K562 (cell line): ENCODE results near the gene CBLL1. TPM values are rescaled to one million over a fixed set of nuclear protein-coding genes. Genes with fewer than 3 reads are reported as not detected.

ENCODE experiments used
- FOXK1 ChIP-seq: sonication (generic); formaldehyde crosslinking; IDR thresholded peaks from 2 replicates; pipeline ENCODE4 v1.8.0; 2022; ENCODE audit warnings: missing genetic modification reagents, mild to moderate bottlenecking, borderline replicate concordance
- HNRNPK ChIP-seq: fragments of 200-400 bp; formaldehyde crosslinking; IDR thresholded peaks from one replicate; pipeline ENCODE4 v1.6.1; 2018; ENCODE audit warnings: mild to moderate bottlenecking, low read depth, low read length; ENCODE audit not compliant: poor library complexity, severe bottlenecking
- POLR3A ChIP-seq: IDR thresholded peaks from 2 replicates; pipeline ENCODE4 v1.6.1; 2011; ENCODE audit warnings: borderline replicate concordance, mild to moderate bottlenecking, moderate library complexity; ENCODE audit not compliant: insufficient read length, insufficient read depth; ENCODE audit errors: extremely low read depth
- ZC3H4 ChIP-seq: sonication (generic); formaldehyde crosslinking; IDR thresholded peaks from 2 replicates; pipeline ENCODE4 v1.9.0; 2021; ENCODE audit warnings: missing genetic modification reagents, borderline replicate concordance
- ZNF263 ChIP-seq: sonication (generic); formaldehyde crosslinking; IDR thresholded peaks from 2 replicates; pipeline ENCODE4 v1.8.0; 2022; ENCODE audit warnings: mild to moderate bottlenecking, missing genetic modification reagents, borderline replicate concordance
- ZNF3 ChIP-seq: fragments of 250-450 bp; sonication (Bioruptor Pico); IDR thresholded peaks from 2 replicates; pipeline ENCODE4 v1.5.0; 2021; ENCODE audit warnings: mild to moderate bottlenecking, moderate library complexity
- ZNF696 ChIP-seq: fragments of 250-450 bp; sonication (Bioruptor Pico); conservative IDR thresholded peaks from 2 replicates; pipeline ENCODE4 v1.4.0; 2020; ENCODE audit warnings: mild to moderate bottlenecking, moderate library complexity
- ZNF717 ChIP-seq: fragments of 250-450 bp; sonication (Bioruptor Pico); IDR thresholded peaks from 2 replicates; pipeline ENCODE4 v1.5.0; 2021
- ZNF830 ChIP-seq: fragments of 250-450 bp; sonication (Bioruptor Pico); IDR thresholded peaks from 2 replicates; pipeline ENCODE4 v1.5.0; 2021; ENCODE audit warnings: mild to moderate bottlenecking
- polyA plus RNA-seq, 8 experiments: library from polyadenylated mRNA; depleted of rRNA in 4 of 8; stranded (reverse) in 5 of 8; unstranded in 3 of 8; fragments of >200 nt; fragmentation: Nextera tagmentation in 2 of 8; fragmentation: Illumina TruSeq in 1 of 8; extraction: Ambion mirVana in 2 of 8; extraction: Trizol in 1 of 8; gene quantifications; 2 replicates each; pipeline versions ENCODE4 v1.2.1 to v1.2.3, GENCODE V29; 2011 to 2014; ENCODE audit warnings: inconsistent platforms in 1 of 8, missing spikeins in 1 of 8
- total RNA-seq, 7 experiments: library from RNA; depleted of rRNA in 6 of 7; stranded (reverse); fragments of >200 nt in 6 of 7; fragmentation: Illumina TruSeq in 2 of 7; extraction: Trizol in 2 of 7; gene quantifications; 2 replicates each; pipeline versions ENCODE4 v1.2.1 to v1.2.3, GENCODE V29; 2011 to 2021; ENCODE audit warnings: low replicate concordance in 1 of 7
- TF ChIP-seq, protein P1 (sequence below): fragments of 450-650 bp; IDR thresholded peaks from 2 replicates; pipeline ENCODE4 v1.7.1; 2018; ENCODE audit warnings: mild to moderate bottlenecking, low read depth; ENCODE audit not compliant: partially characterized antibody
- TF ChIP-seq, protein P2 (sequence below): sonication (generic); formaldehyde crosslinking; IDR thresholded peaks from 2 replicates; pipeline ENCODE4 v1.9.0; 2022; ENCODE audit warnings: mild to moderate bottlenecking, missing genetic modification reagents
- TF ChIP-seq, protein P3 (sequence below): sonication (generic); formaldehyde crosslinking; IDR thresholded peaks from 2 replicates; pipeline ENCODE4 v1.8.0; 2023; ENCODE audit warnings: missing genetic modification reagents, mild to moderate bottlenecking, borderline replicate concordance
- TF ChIP-seq, protein P4 (sequence below): fragments of 150-350 bp; conservative IDR thresholded peaks from 2 replicates; pipeline ENCODE4 v1.6.1; 2014; ENCODE audit warnings: low read length

CBLL1 gene
- total and polyA plus RNA-seq, 9 of the 15 experiments (the other 6 are each of a cell fraction or from before 2014, with no cell fraction given) = 14.7 to 67.9 (median 35.4) TPM

DNA sequence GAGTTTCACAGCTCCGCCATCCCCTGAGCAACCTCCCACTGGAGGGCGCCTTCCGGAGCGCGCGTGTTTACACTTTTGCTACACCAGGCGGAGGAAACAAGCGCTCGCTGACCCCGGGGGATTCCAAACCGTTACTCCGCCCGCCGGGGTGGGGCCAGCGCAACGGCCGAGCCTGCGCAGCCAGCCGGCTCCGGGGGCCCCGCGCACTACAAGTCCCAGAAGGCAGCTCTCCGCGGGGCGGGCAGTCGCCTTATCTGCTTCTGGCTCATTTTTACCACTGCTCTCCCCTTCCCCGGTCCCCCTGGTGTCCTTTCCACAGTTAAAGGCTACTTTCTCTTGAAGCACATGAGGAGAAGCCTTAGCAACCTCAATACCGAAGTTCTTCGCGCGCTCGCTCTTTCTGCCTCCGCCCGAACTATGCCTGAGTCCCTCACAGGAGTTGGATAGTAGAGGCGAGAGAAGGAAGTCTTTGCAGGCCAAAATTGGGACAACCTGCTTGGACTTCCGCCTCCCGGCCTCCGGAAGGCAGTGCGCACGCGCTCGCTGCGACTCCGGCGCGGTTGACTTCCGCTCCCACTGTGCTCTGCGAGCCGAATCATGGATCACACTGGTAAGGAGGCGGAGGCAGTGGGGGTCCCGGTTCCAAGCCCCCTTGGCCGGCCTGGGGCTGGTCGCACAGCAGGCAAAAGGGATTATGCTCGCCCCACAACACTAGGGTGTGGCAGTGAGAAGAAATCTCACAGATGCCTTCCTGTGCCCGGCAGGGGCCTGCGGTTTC lies at the start of gene CBLL1 (continued):
- TF ChIP-seq ZNF263 (CRISPR knock-in tag) (no peak), HNRNPK (no peak), FOXK1 (CRISPR knock-in tag) (peak; percentile 99), POLR3A (no peak), ZNF696 (CRISPR knock-in tag) (no peak), ZNF830 (CRISPR knock-in tag) (no peak), ZNF3 (CRISPR knock-in tag) (no peak), ZC3H4 (0 out of 2 replicates have a peak, but pooled peaks have one; percentile 10), ZNF717 (CRISPR knock-in tag) (no peak)
- TF ChIP-seq, protein P1, sequence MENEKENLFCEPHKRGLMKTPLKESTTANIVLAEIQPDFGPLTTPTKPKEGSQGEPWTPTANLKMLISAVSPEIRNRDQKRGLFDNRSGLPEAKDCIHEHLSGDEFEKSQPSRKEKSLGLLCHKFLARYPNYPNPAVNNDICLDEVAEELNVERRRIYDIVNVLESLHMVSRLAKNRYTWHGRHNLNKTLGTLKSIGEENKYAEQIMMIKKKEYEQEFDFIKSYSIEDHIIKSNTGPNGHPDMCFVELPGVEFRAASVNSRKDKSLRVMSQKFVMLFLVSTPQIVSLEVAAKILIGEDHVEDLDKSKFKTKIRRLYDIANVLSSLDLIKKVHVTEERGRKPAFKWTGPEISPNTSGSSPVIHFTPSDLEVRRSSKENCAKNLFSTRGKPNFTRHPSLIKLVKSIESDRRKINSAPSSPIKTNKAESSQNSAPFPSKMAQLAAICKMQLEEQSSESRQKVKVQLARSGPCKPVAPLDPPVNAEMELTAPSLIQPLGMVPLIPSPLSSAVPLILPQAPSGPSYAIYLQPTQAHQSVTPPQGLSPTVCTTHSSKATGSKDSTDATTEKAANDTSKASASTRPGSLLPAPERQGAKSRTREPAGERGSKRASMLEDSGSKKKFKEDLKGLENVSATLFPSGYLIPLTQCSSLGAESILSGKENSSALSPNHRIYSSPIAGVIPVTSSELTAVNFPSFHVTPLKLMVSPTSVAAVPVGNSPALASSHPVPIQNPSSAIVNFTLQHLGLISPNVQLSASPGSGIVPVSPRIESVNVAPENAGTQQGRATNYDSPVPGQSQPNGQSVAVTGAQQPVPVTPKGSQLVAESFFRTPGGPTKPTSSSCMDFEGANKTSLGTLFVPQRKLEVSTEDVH = peak; percentile 86
- TF ChIP-seq, protein P2, sequence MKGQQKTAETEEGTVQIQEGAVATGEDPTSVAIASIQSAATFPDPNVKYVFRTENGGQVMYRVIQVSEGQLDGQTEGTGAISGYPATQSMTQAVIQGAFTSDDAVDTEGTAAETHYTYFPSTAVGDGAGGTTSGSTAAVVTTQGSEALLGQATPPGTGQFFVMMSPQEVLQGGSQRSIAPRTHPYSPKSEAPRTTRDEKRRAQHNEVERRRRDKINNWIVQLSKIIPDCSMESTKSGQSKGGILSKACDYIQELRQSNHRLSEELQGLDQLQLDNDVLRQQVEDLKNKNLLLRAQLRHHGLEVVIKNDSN (CRISPR knock-in tag) = no peak
- TF ChIP-seq, protein P3, sequence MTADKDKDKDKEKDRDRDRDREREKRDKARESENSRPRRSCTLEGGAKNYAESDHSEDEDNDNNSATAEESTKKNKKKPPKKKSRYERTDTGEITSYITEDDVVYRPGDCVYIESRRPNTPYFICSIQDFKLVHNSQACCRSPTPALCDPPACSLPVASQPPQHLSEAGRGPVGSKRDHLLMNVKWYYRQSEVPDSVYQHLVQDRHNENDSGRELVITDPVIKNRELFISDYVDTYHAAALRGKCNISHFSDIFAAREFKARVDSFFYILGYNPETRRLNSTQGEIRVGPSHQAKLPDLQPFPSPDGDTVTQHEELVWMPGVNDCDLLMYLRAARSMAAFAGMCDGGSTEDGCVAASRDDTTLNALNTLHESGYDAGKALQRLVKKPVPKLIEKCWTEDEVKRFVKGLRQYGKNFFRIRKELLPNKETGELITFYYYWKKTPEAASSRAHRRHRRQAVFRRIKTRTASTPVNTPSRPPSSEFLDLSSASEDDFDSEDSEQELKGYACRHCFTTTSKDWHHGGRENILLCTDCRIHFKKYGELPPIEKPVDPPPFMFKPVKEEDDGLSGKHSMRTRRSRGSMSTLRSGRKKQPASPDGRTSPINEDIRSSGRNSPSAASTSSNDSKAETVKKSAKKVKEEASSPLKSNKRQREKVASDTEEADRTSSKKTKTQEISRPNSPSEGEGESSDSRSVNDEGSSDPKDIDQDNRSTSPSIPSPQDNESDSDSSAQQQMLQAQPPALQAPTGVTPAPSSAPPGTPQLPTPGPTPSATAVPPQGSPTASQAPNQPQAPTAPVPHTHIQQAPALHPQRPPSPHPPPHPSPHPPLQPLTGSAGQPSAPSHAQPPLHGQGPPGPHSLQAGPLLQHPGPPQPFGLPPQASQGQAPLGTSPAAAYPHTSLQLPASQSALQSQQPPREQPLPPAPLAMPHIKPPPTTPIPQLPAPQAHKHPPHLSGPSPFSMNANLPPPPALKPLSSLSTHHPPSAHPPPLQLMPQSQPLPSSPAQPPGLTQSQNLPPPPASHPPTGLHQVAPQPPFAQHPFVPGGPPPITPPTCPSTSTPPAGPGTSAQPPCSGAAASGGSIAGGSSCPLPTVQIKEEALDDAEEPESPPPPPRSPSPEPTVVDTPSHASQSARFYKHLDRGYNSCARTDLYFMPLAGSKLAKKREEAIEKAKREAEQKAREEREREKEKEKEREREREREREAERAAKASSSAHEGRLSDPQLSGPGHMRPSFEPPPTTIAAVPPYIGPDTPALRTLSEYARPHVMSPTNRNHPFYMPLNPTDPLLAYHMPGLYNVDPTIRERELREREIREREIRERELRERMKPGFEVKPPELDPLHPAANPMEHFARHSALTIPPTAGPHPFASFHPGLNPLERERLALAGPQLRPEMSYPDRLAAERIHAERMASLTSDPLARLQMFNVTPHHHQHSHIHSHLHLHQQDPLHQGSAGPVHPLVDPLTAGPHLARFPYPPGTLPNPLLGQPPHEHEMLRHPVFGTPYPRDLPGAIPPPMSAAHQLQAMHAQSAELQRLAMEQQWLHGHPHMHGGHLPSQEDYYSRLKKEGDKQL = peak; percentile 76; the same call in 1 of the 2 replicates
- TF ChIP-seq, protein P4, sequence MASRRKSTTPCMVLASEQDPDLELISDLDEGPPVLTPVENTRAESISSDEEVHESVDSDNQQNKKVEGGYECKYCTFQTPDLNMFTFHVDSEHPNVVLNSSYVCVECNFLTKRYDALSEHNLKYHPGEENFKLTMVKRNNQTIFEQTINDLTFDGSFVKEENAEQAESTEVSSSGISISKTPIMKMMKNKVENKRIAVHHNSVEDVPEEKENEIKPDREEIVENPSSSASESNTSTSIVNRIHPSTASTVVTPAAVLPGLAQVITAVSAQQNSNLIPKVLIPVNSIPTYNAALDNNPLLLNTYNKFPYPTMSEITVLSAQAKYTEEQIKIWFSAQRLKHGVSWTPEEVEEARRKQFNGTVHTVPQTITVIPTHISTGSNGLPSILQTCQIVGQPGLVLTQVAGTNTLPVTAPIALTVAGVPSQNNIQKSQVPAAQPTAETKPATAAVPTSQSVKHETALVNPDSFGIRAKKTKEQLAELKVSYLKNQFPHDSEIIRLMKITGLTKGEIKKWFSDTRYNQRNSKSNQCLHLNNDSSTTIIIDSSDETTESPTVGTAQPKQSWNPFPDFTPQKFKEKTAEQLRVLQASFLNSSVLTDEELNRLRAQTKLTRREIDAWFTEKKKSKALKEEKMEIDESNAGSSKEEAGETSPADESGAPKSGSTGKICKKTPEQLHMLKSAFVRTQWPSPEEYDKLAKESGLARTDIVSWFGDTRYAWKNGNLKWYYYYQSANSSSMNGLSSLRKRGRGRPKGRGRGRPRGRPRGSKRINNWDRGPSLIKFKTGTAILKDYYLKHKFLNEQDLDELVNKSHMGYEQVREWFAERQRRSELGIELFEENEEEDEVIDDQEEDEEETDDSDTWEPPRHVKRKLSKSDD = peak; percentile 70; the same call in 1 of the 2 replicates
